ENCODE measurements around the gene RNF34.

The RNF34 gene

DNA sequence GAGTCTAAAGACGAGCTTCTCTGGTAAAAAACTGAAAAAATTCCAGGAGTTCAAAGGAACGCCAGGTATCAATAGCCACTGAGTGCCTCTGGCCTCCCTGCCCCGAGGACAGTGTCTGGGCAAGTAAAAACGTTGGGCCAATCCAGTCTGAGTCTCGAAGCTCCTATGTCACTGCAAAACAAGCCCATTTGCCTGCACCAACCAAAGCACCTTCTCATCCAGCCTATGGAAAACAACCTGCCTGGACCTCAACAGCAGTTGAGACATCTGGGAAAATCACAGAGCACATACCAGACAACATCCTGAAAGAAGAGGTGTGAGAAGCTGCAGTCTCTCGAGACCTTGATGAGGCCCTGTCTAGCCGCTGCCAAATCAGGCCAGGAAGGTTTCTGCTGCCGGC is 56.6 kb downstream of the RNF34 start:
- peaks cover 61% of the 10 kb centered on the region for H3K4me1 Mint-ChIP-seq
- H3K9me3 Mint-ChIP-seq = no peaks in the 10 kb centered on the region
- no peaks in the 10 kb centered on the region for H3K27me3 Mint-ChIP-seq
- DNase-seq (no peak), ATAC-seq (no peak)
- H3K27ac Mint-ChIP-seq = no peak overlapping the region
- peaks cover 9% of the 10 kb centered on the region for H3K36me3 Mint-ChIP-seq (ENCODE audit: low read depth)
- H3K4me3 Mint-ChIP-seq = no peak overlapping the region

DNA sequence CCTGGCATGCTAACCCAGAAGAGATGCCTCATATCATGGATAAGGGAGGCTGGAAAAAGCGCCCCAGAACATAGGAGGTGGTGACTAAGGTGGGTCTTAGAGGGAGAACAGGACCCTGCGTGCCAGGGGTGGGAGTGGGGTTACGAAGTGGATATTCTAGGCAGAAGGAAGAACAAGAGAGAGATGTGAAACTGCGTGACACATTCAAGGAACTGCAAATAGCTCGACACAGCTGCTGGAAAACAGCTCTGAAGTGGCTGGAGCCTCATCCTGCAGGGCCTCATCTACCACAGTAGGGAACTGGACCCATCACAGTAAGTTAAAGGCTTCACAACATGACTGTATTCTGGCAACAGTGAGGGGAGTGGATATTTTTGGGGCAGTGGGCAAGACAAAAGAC is 61.1 kb downstream of the RNF34 start:
- peak; percentile 44 for ATAC-seq
- H3K36me3 Mint-ChIP-seq (ENCODE audit: low read depth) = peaks cover 17% of the 10 kb centered on the region
- DNase-seq = no peak
- H3K27me3 Mint-ChIP-seq = no peaks in the 10 kb centered on the region
- peak overlapping the region; percentile 74 for H3K27ac Mint-ChIP-seq
- peaks cover 68% of the 10 kb centered on the region for H3K4me1 Mint-ChIP-seq
- H3K4me3 Mint-ChIP-seq = peak overlapping the region; percentile 3
- H3K9me3 Mint-ChIP-seq = no peaks in the 10 kb centered on the region

DNA sequence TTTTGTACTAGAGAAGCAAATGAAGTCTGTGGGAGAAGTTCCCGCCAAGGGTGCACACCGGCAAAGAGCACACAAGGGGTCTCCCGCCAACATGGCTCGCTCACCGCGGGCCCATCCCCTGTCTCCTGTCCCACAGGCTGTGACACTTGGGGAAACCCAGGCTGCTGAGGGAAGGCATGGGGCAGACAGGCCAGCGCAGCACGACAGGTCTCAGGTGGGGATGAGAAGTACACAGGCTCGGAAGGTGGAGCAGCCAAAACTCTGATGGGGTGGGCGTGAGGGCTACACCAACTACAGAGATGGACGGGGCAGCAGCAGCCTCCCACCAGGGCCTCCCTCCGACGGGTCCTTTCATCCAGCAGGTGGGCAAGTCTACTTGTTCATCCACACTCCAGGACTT is 64.4 kb downstream of the RNF34 start:
- no peak for DNase-seq
- no peak for ATAC-seq
- Mint-ChIP-seq H3K4me3 (no peak overlapping the region), H3K27me3 (no peaks in the 10 kb centered on the region), H3K4me1 (peaks cover 55% of the 10 kb centered on the region), H3K27ac (no peak overlapping the region), H3K9me3 (no peaks in the 10 kb centered on the region), H3K36me3 (ENCODE audit: low read depth) (peaks cover 17% of the 10 kb centered on the region)

DNA sequence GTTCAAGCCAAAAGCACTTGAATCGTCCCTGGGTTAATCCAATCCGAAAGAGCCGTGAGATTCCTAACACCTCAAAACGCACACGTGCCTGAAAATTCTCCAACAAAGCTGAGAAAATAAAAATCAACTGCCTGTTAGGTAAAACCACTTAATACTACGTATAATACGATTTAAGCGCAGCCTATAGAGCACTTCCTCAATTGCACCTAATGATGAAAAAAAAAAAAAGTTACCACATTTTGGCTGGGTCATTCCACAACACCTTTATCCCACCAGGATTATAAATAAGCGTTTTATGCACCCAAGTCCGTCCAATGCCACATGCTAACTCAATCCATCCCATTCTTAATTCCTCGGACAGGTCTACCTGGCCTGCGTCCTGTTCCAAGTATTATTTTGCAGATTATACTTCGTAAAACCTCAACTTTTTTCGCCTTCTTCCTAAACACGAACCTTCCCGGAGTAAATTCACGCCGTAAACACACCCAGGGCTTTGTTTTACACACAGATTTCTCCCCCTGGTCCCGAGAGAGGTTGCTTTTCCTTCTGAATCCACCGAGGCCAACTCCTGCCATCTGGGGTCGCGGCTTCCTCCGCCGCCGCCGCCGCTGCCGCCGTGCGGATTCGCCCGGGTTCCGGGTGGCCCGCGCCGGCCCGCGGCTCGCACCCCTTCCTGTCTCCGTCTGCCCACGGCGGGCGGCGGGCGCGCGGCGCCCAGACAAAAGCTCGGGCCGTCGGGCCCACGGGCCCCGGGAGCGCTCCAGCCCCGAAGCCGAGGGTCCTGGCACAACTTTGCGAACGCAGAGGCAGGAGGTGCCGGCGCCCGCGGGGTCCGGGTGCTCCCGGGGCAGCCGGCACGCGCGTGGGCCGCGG is 66.2 kb downstream of the RNF34 start:
- DNase-seq (peak; percentile 52), ATAC-seq (no peak)
- Mint-ChIP-seq H3K36me3 (ENCODE audit: low read depth) (peaks cover 16% of the 10 kb centered on the region), H3K4me3 (peak overlapping the region; percentile 91), H3K4me1 (peaks cover 37% of the 10 kb centered on the region), H3K9me3 (no peaks in the 10 kb centered on the region), H3K27me3 (no peaks in the 10 kb centered on the region), H3K27ac (peak overlapping the region; percentile 88)

DNA sequence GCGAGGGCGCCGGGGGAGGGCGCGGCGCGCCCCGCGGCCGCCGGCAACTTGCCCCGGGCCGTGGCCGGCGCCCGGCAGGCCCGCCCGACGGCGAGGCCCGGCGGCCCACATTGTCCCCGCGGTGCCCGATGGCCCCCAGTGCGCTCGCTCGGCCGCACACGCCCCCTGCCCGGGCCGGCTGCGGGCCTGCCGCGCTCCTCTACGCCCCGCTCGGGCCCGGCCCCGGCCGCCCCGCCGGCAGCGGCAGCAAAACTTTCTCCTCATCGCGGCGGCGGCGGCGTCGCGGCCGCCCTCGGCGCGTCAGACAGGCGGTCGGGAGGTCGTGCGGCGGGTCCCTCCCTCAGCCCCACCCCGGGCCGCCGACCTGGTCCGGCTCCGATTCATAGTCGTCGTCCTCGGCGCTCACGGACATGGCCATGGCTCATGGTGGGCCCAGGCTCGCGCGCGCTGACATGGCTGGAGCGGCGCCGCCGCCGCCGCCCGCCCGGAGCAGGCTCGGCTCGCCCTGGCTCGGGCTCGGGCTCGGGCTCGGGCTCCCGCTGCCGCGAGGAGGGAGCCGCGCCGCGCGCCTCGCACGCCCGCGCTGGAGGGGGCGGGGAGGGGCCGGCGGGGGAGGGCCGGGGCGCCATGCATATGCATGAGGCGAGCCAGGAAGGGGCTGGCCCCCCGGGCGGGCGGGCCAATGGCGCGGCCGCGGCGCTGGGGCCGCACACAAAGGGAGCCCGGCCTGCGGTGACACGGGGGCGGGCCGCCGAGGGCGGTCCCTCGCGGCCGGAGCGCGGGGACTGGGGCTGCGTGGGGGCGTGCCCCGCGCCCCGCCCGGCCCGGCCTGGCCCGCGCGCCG is 67.1 kb downstream of the RNF34 start:
- no peaks in the 10 kb centered on the region for H3K27me3 Mint-ChIP-seq
- ATAC-seq (peak; percentile 94), DNase-seq (peak; percentile 89)
- no peak overlapping the region for H3K27ac Mint-ChIP-seq
- peaks cover 29% of the 10 kb centered on the region for H3K4me1 Mint-ChIP-seq
- H3K9me3 Mint-ChIP-seq = no peaks in the 10 kb centered on the region
- no peak overlapping the region for H3K4me3 Mint-ChIP-seq
- peaks cover 14% of the 10 kb centered on the region for H3K36me3 Mint-ChIP-seq (ENCODE audit: low read depth)

DNA sequence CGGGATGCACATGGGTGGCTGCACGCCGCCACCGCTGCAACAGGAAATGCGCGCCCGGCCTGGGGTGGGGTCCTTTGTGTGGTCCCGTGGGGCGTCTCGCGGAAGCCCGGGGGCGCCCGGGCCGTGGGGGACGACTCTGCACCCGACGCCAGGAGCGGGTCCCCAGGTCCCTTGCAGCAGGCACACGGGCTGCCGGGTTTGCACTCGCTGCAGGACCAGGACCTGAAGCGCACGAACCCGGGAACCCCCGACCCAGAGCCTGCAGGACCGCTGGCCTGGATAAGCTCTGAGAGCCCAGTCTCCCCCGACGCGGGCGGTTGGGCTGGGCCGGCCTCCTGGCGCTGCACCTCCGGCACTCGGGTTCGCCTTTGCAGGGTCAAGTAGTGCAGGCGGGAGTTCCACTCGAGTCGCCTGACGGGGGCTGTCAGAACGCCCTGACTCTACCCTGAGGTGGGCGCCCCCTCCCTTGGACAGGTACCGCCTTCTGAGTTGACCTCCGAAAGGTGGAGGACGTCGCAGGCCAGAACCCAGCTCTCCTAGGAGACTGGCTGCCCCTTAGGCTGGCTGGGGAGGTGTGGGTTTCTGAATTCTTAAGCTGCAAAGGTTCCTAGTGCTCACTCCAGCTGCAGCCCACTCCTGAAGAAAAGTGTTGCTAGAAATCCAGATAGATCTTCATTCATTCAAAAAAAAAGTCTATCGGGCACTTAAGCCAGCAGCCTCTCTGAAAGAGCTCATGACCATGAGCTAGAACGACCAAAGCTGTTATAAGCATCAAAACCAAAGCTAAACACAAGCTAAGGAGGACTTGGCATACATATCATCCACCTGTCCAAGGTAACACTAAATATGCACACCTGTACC is 68.0 kb downstream of the RNF34 start:
- Mint-ChIP-seq H3K9me3 (no peaks in the 10 kb centered on the region), H3K36me3 (ENCODE audit: low read depth) (peaks cover 14% of the 10 kb centered on the region), H3K27ac (no peak overlapping the region), H3K27me3 (no peaks in the 10 kb centered on the region), H3K4me3 (peak overlapping the region; percentile 32), H3K4me1 (peaks cover 27% of the 10 kb centered on the region)
- ATAC-seq (no peak), DNase-seq (peak; percentile 41)

DNA sequence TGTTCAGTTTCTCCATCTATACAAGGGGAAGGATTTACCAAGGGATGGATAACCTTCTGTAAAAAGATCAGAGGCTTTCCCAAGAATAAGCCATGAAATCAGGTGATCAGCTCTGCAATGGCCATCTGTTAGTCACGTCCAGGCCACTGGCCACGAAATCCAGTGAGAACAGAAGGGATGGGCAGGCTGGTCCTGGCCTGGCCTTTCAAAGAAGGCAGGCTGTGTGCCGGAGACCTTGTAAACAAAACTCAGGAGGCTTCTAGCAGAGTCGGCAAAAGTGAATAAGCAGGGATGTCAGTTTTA is 68.5 kb downstream of the RNF34 start:
- Mint-ChIP-seq H3K9me3 (no peaks in the 10 kb centered on the region), H3K36me3 (ENCODE audit: low read depth) (peaks cover 14% of the 10 kb centered on the region), H3K4me1 (peaks cover 27% of the 10 kb centered on the region), H3K4me3 (no peak overlapping the region), H3K27ac (no peak overlapping the region), H3K27me3 (no peaks in the 10 kb centered on the region)
- ATAC-seq (no peak), DNase-seq (no peak)

DNA sequence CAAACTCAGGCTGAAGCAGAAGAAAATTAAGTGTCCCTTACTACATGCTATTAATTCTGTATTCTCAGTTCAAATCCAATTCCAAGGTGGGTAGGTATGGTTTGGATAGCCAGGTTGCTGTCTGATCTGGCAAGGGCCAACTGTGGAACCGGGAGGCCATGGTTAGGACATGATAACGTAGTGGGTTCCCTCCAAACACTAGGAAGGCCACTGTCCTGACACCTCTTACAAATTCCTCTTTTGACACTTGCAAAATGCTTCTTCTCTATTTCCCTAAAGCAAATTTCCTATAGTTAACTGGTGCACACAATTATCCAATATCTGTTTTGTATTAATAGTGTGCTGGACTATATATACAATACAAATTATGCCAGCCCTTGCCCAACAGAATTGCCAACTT is 70.8 kb downstream of the RNF34 start:
- peaks cover 4% of the 10 kb centered on the region for H3K36me3 Mint-ChIP-seq (ENCODE audit: low read depth)
- peaks cover 12% of the 10 kb centered on the region for H3K4me1 Mint-ChIP-seq
- H3K27ac Mint-ChIP-seq = no peak overlapping the region
- H3K4me3 Mint-ChIP-seq = no peak overlapping the region
- H3K27me3 Mint-ChIP-seq = no peaks in the 10 kb centered on the region
- ATAC-seq (no peak), DNase-seq (no peak)
- no peaks in the 10 kb centered on the region for H3K9me3 Mint-ChIP-seq

DNA sequence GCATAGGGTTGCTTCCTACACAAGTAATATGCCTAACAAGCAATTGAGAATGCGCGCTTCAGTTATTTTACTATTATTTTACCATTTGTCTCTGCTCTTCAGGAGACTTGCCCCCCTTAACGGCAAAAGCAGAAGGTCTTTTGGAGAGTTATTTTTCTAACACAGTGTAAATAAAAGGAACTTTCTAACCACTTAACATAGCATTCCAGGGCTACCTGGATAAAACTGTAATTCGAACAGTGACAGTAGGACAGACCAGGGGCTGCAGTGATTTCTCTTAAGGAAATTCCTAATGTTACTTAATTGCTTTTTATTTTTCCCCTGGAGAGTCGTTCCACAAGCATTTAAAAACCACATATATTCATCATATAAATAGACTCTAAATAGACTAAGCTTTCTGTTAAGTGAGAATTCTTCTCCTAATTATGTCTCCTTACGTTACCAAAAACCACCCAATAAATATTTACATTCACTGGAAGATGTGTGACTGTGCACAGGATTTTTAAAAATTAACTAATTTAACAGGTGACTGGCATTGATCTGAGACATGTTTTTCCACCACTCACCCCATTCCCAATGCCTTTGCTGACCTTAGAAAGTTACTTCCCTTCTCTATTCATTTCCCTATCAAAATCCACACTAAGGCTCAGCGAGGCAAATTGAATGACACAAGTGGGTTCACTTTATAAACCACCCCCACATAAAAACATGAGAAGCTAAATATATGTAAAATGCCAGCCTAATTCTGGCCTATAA is 72.4 kb downstream of the RNF34 start:
- Mint-ChIP-seq H3K27ac (no peak overlapping the region), H3K4me3 (no peak overlapping the region), H3K36me3 (ENCODE audit: low read depth) (no peaks in the 10 kb centered on the region), H3K27me3 (no peaks in the 10 kb centered on the region), H3K9me3 (no peaks in the 10 kb centered on the region), H3K4me1 (peaks cover 7% of the 10 kb centered on the region)
- DNase-seq (no peak), ATAC-seq (no peak)

All from activated naive CD8-positive, alpha-beta T cell treated with anti-CD3 and anti-CD28 coated beads, Interleukin-2, amount 50 U/mL, for 24 hours (primary cell).